NOMO-1 treated with DMSO at 0.1 percent for 48 hours (cell line): ENCODE data around the gene FBXL4.

Source experiments
- DNase-seq: peaks from one replicate; lab custom pipeline; 2025; ENCODE audit not compliant: unreplicated experiment; lab: John Stamatoyannopoulos, UW

The FBXL4 gene

DNA sequence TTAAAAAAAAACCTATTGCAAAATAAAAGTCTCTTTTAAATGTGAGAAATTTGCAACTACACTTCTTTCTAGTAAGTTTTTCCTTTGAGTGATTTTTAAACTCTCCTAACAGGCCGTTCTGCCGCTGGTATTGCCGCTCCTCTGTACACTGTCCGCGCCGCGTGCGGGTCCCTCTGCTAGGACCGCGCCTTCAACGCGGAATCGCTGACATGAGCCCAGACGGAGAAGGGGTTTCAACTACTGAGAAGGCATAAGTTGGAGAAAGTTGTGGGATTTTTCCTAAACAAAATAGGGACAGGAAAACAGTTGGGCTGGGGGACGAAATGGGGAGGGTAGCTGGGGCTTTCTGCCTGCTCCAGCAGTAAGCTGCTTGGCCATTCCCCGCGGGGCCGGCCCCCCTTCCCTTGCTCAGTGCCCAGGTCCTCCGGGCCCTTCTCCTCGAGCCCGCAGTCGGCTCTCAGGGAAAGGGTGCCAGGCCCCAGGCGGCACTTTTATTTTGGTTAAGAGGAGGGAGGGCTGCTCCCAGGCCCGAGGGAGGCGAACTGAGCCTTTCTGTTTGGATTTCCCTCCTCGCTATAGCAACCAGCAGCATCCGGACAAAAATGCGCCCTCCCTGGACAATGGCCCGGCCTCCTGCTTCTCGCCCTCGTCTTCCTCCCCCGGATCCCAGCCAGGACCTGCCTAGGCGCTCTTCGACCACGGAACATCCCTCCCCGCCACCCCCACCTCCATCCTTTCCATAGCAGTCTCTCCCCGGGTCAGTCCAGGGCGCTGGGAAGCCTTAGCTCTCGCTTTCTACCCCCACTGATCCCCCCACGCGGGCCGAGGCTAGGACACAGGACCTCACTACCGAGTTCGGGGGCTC, 120.2 kb downstream of the FBXL4 start:
- no peak for DNase-seq

DNA sequence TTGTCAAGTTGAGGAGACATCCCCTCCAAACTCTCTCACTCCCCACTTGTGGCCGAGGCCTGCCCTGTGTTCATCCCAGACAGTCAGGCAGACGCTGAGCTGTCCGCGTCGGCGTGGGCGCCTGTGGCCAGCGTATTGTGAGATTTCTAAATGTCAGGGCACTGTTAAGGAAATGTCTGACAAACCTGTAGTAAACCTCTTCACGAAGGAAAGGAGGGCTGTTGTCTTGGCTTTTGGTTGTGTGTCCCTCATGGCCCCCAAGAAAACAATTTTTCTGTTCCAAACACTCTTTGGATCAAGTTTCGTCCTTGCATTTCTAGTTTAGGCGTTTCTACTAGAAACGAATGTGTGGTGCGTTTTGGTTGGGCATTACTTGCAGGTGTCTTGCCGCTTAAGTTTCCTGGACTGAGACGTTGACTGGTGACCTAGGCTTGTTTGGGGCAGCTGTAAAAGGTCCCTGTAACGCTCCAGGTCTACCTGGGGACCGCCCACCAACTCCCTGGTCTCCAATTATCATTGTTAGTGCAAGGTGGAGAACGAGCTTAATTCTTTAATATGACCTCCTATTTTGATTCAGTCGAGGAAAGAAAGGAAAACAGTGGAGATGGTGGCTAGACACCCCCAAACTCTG, 122.0 kb downstream of the FBXL4 start:
- DNase-seq: no peak

DNA sequence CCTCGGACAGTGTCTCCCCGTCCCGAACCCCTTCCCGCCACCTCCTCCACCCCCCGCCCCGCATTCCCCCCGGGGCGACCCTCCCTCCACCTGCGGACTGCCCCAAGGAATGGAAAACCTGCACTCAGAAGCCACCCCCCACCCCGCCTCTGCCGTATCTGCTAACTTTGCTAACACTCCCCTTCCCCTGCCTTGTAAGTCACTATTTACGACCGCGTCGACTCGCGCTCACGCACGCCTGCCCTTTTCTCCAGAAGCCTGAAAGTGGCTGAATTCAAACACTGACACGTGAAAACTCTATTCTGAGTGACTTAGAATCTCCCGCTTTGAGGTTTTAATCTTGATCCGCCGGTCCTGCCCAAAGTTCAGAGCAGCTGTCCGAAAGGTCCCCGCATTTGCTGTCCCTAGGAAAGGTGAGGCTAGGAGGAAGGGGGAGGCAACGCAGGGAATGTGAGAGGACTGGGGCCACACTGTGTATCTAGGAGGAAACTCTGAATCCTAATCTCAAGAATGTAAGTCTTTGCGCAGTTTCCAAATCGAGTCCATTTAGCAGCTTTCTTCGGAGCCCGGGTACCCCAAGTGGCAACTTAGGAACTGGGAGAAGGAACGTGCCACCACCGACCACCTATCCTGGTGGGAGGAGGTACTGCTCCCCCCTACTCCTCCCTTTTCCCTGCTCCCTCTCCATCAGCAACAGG, 122.7 kb downstream of the FBXL4 start:
- no peak for DNase-seq

DNA sequence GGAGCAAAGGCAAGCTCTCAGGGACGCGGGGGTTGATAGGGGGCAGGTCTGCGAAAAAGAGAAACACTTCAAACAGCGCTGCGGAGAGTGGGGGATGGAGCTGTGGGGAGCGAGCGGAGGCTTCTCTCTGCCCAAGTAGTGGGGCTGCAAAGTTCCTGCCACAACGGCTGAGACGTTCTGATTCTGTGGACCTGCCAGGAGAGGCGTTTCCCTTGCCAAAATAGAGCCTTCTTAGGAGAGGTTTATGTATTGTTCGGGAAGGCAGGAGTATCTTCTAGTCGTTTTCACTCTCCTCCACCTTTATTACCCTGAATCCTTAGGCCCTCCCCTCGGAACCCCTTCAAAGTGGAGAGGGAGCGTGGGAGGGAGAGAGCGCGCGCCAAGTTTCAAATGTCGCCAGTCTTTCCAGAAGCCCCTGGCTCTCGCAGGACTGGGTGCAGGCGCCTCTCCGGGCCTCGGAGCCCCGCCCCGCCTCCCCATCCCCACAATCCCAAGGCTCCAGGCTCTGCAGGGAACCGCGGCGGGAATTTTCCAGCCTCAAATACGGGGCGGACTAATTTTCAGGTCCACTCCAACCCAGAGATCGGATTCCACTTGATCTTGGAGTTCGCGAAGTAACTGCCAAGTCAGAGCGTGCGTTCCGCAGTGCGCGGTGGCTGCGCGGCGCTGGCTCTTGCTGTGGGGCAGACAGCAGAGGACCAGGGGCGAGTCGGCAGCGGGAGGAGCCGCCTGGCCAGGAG, 123.4 kb downstream of the FBXL4 start:
- DNase-seq: no peak

DNA sequence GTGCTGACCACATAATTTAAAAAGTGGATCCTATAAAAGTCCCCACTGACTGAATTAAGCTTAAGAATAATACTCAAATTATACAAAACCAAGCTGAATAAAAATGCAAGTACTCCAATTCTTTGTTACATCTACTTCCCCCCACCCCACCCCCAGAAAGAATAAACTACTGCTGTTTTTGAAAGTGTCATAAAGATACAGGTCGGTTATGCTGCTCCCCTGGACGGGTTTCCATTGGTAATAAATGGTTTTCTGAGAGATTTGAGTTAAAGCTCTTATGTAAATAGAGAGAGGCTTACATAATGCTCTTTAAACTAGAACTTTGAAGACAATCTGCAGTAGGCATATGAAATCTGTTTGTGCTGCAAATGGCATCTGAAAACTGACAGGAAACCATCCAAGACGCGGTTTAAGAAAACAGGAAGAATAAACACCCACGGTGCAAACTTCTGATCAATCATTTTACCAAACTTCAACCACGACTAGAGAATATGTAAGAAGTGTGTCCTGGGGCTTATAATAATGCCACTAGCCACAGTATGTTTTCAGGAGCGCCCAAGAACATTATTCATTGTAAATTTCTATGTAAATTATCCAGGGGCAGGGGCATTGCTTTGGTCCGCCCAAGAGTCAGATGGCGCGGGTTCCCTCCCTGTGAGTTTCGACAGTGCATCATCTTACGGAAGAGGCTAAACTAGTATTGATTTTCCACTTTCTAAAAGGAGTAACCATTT, 124.2 kb downstream of the FBXL4 start:
- no peak for DNase-seq

DNA sequence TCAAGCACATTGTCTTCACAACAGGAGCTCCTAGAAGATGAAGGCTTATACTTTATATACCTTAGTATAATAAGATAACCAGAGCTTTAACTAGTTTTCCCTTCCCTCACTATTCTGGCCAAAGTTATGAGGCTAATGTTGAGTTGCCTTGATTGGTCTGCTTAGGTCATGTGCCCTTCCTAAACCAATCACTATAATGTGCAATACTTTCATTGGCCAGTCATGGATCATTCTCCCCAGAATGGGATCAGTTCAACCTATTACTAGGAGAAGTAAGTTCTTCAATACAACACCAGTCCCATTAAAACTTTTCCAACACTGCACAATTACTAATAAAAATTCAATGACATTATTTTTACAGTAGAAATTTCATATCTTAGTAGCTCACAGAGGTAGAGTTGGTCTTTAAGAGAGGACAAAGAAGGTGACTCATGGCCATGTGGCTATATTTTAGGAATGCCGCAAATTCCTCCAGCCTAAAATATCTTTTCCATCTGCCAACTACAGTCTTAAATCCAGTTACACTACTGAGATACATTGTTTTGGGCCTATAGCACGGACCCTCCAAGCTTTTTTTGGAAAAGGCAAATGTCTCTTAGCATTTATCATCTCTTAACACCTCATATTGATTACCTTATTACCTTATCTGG, 125.9 kb downstream of the FBXL4 start:
- DNase-seq: no peak
